K562 treated with DMSO at 1 percent for 4 hours (cell line): ENCODE results near the gene TBC1D4. TPM values are rescaled to one million over a fixed set of nuclear protein-coding genes. Genes with fewer than 3 reads are reported as not detected.

ENCODE experiments used
- total RNA-seq: library from RNA; unstranded; fragments of 300-600 nt; gene quantifications from 2 replicates; pipeline ENCODE4 v1.2.3, GENCODE V29; 2022; ENCODE audit not compliant: insufficient read depth

TBC1D4 gene, protein sequence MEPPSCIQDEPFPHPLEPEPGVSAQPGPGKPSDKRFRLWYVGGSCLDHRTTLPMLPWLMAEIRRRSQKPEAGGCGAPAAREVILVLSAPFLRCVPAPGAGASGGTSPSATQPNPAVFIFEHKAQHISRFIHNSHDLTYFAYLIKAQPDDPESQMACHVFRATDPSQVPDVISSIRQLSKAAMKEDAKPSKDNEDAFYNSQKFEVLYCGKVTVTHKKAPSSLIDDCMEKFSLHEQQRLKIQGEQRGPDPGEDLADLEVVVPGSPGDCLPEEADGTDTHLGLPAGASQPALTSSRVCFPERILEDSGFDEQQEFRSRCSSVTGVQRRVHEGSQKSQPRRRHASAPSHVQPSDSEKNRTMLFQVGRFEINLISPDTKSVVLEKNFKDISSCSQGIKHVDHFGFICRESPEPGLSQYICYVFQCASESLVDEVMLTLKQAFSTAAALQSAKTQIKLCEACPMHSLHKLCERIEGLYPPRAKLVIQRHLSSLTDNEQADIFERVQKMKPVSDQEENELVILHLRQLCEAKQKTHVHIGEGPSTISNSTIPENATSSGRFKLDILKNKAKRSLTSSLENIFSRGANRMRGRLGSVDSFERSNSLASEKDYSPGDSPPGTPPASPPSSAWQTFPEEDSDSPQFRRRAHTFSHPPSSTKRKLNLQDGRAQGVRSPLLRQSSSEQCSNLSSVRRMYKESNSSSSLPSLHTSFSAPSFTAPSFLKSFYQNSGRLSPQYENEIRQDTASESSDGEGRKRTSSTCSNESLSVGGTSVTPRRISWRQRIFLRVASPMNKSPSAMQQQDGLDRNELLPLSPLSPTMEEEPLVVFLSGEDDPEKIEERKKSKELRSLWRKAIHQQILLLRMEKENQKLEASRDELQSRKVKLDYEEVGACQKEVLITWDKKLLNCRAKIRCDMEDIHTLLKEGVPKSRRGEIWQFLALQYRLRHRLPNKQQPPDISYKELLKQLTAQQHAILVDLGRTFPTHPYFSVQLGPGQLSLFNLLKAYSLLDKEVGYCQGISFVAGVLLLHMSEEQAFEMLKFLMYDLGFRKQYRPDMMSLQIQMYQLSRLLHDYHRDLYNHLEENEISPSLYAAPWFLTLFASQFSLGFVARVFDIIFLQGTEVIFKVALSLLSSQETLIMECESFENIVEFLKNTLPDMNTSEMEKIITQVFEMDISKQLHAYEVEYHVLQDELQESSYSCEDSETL (N-terminal part only)
- total RNA-seq, result 3.1 and 4.9 TPM in 2 replicates

DNA sequence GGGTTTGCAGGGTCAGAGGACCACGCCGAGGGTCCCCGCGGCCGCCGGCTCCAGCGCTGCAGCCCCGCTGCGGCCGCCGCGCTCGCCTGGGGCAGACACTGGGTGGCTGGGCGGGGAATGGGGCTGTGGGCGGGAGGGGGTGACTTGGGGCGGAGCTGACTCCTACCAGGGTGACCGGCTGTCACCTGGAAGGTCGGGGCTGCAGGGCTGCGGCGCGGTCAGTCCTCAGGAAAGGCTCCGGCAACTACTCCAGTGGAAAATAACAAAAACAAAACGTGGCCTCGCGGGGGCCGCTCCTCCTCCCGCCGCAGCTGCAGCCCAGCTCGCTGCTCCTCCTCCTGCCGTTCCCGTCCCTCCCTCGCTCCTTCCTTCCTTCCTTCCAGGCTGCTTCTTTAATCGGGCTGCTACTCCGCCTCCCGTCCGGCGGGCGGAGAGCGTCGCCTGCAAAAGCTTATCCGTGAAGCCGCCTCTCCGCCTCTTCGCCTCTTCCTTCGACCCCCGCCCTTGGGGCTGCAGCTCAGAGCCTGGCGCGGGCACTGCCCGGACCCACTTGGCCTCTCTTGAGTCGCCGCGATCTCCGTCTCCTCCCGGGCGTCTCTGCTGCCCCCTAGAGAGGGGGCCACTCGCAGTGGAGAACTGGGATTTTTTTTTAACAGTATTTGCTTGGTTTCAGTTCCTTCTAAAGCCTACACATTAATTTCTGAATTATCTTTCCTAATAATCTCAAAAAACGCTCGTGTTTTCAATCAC is at the start of gene TBC1D4:
Gene TBC1D4 (minus strand): TSS at position 100 of the 750 bp plus-strand sequence. CDS start 402 bp downstream, outside the sequence.

Other genes with a start within 250 kb of the TBC1D4 start
- 62.6 and 109 TPM in 2 replicates for gene COMMD6, start 55.7 kb upstream of the TBC1D4 start, total RNA-seq
- gene UCHL3, start 67.6 kb upstream of the TBC1D4 start, total RNA-seq, result 25.3 and 30.7 TPM in 2 replicates
- 1.7 and 5.0 TPM in 2 replicates for gene LMO7, start 154.2 kb upstream of the TBC1D4 start, total RNA-seq